NCI-H526 (cell line): Measurements from ENCODE around the gene INTS6.
"Not testable (repeated sequence)": the region's sequence is repeated elsewhere in the genome, so short reads cannot be mapped to it uniquely, and the experiment has no call there.

Experiments
- DNase-seq, 2 experiments: peaks; one replicate each; lab custom pipeline; 2025; lab: John Stamatoyannopoulos, UW

The INTS6 gene

DNA sequence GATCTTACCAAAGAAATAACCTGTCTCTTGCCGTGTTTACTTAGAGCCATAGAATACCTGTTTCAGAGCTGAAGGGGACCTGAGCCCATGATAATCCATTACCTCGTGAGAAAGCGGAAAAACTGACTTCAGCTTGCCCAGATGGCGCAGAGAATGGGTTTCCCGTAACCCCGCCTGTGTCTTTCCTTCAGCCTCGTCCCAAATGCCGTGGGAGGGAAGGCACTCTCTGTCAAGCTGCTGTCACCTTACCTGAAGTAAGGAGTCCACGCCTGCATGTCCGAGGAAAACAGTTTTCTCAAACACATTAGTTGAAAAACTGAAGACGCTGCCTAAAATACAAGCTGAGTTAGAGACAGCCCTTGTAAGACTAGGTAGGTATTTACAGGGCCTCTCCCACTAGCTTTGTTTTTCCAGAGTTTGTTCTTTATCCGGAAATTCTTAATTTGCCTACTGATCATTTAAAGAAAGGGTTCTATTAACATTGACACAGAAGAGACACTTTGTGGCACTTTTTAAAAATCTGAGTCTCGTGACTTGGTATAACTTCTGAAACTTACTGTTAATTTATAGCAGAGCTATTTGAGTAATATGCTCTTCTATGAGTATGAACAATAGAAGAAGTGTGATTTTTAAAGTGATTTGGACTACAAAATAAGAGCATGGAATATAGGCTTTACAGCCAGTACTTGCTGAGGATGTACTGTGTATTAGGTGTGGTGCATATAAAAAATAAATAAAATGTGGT is 1.3 kb upstream of the INTS6 start:
- DNase-seq: peak; percentile 56 to 72

GRCh38 chr13:51453207-51453958 is 547 bp upstream of the INTS6 start:
- DNase-seq: peak; percentile 87 to 95

- DNase-seq: peak; percentile 78 to 97
Observed at GRCh38 chr13:51451467-51452360, 1.1 kb downstream of the INTS6 start.

DNA sequence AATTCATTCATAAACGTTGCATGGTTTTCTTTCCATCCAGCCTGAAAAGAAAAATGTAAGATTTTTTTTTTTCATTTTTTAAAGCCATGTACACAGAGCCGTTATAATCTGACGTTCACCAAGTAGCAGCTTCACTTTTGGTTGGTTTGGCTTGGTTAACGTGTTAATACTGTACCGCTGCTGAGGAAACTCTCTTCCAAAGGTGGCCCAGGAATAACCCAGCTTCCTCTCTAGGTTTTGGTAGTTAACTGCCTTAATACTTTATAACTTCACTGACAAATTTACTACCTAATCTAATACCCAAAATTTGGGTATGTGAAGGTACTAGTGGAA is 1.7 kb downstream of the INTS6 start:
- DNase-seq: no peak

- DNase-seq: no peak
Observed at GRCh38 chr13:51449018-51449417, 3.8 kb downstream of the INTS6 start.

GRCh38 chr13:51444922-51445321 is 7.9 kb downstream of the INTS6 start:
- no peak for DNase-seq

GRCh38 chr13:51440381-51440780 is 12.5 kb downstream of the INTS6 start:
- DNase-seq: no peak

DNA sequence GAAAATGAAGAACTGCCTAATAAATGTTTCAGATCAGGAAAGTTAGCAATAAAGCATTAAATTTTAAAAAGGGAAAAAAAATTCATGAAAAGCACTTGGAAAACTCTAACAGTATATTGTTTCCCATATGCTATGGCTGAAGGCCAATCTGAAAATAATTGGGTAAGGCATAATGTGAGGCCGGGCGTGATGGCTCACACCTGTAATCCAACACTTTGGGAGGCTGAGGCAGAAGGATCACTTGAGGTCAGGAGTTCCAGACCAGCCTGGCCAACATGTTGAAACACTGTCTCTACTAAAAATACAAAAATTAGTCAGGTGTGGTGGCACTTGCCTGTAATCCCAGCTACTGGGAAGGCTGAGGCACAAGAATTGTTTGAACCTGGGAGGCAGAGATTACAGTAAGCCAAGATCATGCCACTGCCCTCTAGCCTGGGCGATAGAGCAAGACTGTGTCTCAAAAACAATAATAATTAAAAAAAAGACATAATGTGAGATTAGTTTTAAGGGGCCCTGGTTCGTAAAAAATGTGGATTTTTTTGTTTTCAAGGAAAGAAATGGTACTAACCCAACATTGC is 15.2 kb downstream of the INTS6 start:
- DNase-seq: no peak

- DNase-seq: peak in 1 of 2 experiments; percentile 44
Observed at GRCh38 chr13:51435002-51435578, 17.7 kb downstream of the INTS6 start.

DNA sequence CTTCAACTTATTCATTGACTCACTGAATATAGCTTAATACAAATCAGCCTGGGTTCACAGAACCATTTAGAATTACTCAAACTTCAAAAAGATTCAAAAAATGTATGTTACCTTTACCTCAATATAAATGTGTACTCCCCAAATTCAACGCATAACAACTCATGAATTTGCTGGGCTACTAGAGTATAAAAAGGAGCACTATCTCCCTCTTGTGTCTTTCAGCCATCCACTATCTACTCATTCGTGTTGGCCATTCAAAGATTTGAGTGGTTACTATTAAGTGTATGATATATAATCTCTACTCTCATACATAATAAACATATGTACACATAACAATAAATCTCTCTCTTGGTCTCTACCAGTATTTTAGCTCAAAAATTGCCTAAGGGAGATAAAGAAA is 20.3 kb downstream of the INTS6 start:
- DNase-seq: no peak

DNA sequence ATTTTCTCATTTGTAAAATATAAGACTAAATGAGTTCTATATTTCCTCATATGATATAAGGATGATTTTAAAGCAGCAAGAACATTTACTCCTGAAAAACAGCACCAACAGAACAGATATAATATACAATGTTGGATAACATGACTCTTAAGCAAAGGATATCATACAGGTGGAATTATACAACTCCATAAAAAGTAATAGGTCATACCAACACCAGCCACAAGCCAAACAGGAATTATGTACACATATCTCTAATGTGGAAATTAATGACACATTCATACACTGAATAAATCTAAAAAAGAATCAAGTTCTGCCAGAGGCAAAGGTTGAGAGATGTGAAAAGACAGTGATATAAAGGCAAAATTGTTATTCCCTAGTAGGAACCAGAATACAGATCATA is 25.9 kb downstream of the INTS6 start:
- DNase-seq: no peak

- DNase-seq: no peak
Observed at GRCh38 chr13:51425410-51426042, 27.3 kb downstream of the INTS6 start.

DNA sequence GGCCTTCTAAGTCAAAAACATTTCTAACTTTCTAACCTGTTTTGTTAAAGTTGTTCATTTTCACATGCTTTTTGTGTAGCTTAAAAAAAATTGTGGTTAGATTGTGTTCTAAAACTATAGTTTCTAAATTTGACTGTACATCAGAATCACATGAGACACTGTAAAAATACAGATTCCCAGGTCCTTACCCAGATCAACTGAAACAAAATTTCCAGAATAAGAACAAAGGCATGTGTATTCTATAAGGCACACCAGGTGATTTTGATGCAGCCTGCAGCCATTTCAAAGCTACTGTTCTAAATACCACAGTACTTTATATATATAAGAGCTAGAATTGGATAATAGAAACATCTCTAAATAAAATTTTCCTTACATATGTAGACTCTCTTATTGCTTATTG is 29.1 kb downstream of the INTS6 start:
- no peak for DNase-seq

DNA sequence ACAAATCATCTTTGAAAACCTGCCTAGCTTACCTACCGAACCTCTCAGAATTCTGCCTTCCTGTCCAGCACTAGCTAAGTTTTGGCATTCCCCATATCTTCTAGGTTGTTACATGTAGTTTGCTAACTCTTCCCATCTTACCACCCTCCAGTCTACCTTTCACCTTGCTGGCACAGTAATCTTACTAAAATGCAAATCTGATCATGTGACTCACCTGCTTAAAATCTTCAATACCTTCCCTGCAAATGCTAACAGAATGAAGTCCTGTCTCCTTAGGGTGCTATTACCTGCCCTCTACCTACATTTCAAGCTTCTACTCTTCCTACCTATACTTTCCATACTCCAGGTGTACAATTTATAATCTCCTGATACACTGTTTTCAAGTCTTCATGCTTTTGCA is 30.4 kb downstream of the INTS6 start:
- DNase-seq: peak in 1 of 2 experiments; percentile 27

DNA sequence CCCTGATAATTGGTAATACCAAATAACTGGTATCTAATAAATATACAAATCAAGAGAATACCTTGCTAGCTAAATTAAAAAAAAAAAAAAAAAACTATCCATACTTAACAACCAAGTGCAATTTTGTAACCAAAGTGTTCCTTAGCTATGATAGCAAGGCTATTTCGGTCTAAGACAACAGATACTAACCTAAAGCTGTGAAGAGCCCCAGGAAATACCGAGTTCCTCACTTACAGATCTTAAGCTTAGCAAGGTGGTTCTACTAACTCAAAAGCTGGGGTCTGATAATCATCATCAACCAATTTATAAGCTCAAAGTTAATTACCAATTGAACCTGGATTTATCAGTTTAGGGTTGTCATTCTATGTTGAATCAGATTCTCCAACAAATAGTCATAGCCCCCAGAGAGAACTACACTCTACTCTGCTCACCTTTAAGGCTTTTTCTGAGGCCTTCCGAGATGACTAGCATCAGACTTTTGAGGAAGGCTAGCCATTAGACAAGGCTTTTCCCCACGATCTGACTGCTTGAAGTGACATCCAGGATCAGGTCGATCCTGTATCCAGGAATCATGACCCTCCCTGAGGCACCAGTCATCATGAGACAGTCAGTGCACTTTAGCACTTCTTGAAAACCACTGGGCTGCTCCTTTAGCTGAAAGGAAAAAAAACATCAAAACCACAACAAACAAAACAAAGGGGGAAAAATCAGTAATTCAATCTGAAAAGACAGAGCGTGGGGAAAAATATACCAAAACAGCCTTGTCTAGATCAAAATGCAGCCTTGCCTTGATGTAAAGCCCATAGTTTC is 31.9 kb downstream of the INTS6 start:
- DNase-seq: no peak

DNA sequence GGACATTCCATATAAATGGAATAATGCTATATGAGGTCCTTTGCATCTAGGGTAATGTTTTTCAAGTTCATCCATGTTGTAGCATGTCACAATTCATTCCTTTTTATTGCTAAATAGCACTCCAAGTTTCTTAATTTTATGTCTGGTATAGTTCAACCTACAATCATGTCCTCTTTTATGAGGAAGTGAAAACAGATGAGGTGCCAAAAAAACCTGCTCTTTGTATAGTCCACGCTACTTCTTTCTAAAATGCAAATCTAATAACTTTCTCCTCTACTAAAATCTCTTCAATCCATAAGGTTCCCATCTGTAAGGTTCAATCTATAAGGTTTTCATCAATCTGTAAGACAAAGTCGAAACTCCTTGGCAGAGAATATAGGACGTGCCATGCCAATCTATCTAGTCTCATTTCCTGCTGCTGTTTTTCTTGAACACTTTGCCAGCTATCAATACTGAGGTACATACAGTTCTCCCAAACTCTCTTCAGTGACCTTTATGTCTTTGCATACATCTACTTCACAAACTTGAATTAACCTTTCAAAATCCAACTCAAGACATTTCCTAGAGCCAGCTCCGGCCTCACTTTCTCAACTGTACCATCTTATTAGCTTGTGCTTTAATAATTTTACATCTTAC is 33.7 kb downstream of the INTS6 start:
- DNase-seq: no peak

DNA sequence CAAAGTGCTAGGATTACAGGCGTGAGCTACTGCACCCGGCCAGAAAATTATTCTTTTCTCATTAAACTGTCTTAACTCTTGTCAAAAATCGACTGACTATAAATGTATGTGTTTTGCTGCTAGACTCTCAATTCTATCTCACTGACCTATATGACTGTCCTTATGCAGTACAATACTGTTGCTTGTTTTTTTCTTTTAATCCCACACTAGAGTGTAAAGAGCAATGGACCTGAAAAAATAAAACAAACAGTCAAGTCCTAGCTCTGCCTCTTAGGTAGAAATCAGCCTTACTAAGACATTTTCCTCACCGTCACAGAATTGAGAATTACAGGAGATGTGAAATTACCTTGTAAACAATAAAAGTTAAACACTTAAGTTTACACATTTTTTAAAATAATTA is 35.1 kb downstream of the INTS6 start:
- DNase-seq: no peak

- DNase-seq: no peak
Observed at GRCh38 chr13:51416107-51416506, 36.7 kb downstream of the INTS6 start.

- not testable (repeated sequence) for DNase-seq
Observed at GRCh38 chr13:51415339-51415738, 37.5 kb downstream of the INTS6 start.

DNA sequence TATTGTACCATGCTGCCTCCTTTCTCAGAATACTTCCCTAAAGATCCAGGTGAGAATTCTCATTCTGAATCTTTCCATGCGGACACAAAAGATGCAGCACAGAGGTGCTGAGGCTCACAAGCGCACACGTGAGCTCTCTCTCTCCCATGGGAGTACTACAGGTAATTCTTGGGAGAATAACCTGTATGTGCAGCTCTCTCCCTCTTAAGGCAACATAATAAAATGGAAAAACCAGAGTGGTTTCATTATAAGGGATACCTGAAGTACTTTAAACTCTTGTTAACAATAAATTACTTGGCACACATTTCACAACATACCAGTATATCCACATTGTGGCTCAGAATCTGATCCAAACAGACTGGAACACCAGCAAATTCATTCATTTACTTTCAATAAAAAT is 40.4 kb downstream of the INTS6 start:
- no peak for DNase-seq
